GM21786 (cell line): Measurements from ENCODE around the gene C1QL4.
"Not testable (repeated sequence)": the region's sequence is repeated elsewhere in the genome, so short reads cannot be mapped to it uniquely, and the experiment has no call there.

Experiments used
- ATAC-seq: cut with Tn5 transposase; IDR thresholded peaks from one replicate; pipeline ENCODE4 v1.9.1; 2021; ENCODE audit not compliant: unreplicated experiment

The C1QL4 gene

GRCh38 chr12:49282740-49283375, 54.1 kb downstream of the C1QL4 start:
- ATAC-seq, result not testable (repeated sequence)
